ENCODE data around the gene C5orf34.

C5orf34 gene

GRCh38 chr5:43486353-43486752 is 28.6 kb downstream of the C5orf34 start:
- no peak overlapping the region for H3K4me3 ChIP-seq (ENCODE audit: low read length)
- no peak for DNase-seq (ENCODE audit: low read depth)
- TF ChIP-seq CTCF (conservative IDR thresholded peaks at IDR 0.05; ENCODE audit: low read depth, low read length): no peak

GRCh38 chr5:43485406-43485805 is 29.5 kb downstream of the C5orf34 start:
- TF ChIP-seq CTCF (conservative IDR thresholded peaks at IDR 0.05; ENCODE audit: low read depth, low read length): no peak
- no peak for DNase-seq (ENCODE audit: low read depth)
- H3K4me3 ChIP-seq (ENCODE audit: low read length): no peak overlapping the region

GRCh38 chr5:43484106-43484849 is 30.7 kb downstream of the C5orf34 start:
- peak overlapping the region; percentile 80 for H3K4me3 ChIP-seq (ENCODE audit: low read length)
- TF ChIP-seq CTCF (conservative IDR thresholded peaks at IDR 0.05; ENCODE audit: low read depth, low read length): peak; percentile 72
- DNase-seq (ENCODE audit: low read depth): peak; percentile 62

GRCh38 chr5:43483298-43484105 is 31.4 kb downstream of the C5orf34 start, which contains the start of gene TMEM267:
Gene TMEM267 (minus strand): TSS chr5:43483865. CDS start chr5:43453969, 29,896 bp downstream.
- peak; percentile 67 for DNase-seq (ENCODE audit: low read depth)
- peak within 1 kb of the TSS; percentile 80 for H3K4me3 ChIP-seq (ENCODE audit: low read length)
- TF ChIP-seq CTCF (conservative IDR thresholded peaks at IDR 0.05; ENCODE audit: low read depth, low read length): no peak

GRCh38 chr5:43482490-43483297 is 32.3 kb downstream of the C5orf34 start:
- no peak for DNase-seq (ENCODE audit: low read depth)
- no peak for TF ChIP-seq CTCF (conservative IDR thresholded peaks at IDR 0.05; ENCODE audit: low read depth, low read length)
- H3K4me3 ChIP-seq (ENCODE audit: low read length): peak overlapping the region; percentile 80

- TF ChIP-seq CTCF (conservative IDR thresholded peaks at IDR 0.05; ENCODE audit: low read depth, low read length): no peak
- no peak for DNase-seq (ENCODE audit: low read depth)
- H3K4me3 ChIP-seq (ENCODE audit: low read length): no peak overlapping the region
Observed at GRCh38 chr5:43469671-43470391, 45.1 kb downstream of the C5orf34 start.
